HG03175 (cell line): ENCODE results near the gene ADAMTS16.

Experiments
- ATAC-seq: cut with Tn5 transposase; IDR thresholded peaks from one replicate; pipeline ENCODE4 v1.9.1; 2021; ENCODE audit warnings: mild to moderate bottlenecking, moderate library complexity; ENCODE audit not compliant: unreplicated experiment

The ADAMTS16 gene

DNA sequence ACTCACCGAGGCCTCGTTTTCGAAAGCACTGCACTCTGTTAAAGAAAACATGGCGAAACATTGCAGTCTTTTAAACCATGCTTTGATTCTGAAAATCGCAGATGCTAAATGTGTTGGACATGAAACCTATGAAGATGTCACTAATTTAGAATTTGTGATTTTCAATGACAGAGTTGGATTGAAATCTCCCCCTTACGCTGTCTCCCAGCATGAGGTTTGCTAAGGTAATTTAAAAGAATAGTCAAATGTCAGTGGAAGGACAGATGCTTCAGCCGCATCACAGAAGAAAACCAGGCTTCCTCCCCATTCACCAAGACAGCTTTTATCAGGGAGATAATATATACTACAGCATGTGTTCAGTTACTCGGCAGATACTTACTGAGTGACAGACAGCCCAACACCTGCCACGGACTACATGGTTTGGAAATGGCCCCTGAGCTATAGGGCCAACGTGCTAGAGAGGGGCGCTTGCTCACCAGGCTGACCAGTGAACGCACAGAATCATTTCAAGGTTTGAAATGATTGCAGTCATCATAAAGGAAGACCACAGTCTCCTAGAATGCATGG, 136.9 kb downstream of the ADAMTS16 start:
- no peak for ATAC-seq

DNA sequence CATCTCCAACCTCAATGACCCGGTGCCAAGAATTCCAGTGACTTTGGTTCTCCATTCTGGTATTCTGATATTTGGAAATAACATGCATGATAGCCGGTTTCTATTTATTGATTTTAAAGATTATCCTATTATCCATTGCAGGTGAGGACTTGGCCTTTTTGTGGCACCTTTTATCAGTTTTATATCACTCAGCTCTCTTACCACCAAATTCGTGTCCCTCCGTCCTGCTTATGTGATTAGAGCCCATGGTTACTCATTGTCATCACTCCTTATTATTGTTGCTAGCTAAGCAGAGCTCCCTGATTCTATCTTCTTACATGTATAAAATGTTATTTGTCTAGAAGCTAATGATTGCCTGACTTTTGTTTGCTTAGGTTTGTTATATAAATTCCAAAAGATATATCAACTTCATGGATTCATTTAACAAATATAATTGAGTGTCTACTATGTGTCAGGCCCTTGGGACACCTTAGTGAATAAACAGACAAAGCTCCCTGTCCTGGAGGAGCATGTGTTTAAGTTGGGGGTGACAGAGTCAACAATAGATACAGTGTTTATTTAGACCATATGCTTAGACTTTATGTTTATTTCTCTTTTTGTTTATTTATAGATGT, 138.2 kb downstream of the ADAMTS16 start:
- ATAC-seq = no peak

DNA sequence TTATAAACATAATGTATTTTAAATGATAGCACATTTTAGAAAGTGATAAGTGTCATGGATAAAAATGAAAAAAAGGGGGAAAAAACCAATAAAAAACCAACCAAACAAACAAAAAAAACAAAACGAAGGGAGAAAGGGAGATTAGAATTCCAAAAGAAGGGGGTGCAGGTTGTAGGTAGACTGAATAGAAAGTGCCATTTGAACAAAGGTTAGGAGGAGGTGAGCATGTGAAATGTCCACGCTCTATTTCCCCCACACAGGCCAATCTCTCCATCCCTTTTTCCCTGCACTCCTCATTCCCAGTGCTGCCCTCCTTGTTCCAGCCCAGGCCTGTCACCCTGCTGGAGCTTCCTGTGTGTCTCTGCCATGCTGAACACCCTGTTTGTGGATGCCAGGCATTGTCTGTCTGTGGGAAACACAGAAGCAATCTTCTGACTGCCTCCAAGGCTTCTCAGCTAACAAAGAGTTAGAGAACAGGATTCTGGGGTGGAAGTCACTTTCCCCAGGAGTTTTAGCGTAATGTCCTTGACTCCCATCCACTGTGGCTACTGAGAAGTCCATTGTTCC, 138.8 kb downstream of the ADAMTS16 start:
- no peak for ATAC-seq

DNA sequence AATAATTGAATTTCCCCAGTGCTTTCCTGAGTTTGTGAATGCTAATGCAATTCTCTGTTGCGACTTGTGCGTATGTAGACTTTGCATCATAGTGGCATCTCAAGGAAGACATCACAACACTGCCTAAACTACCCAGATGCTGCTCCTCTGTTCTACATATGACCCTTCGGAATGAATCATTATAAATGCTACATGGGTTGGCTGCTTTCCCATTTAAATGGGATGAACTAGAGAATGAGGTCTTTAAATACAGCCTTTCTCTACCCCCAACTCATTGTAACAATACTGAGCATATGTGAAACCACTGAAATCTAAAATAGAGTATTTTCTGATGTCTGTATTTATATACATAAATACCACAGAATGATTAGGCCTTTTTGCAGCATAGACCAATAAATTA, 145.8 kb downstream of the ADAMTS16 start:
- no peak for ATAC-seq

DNA sequence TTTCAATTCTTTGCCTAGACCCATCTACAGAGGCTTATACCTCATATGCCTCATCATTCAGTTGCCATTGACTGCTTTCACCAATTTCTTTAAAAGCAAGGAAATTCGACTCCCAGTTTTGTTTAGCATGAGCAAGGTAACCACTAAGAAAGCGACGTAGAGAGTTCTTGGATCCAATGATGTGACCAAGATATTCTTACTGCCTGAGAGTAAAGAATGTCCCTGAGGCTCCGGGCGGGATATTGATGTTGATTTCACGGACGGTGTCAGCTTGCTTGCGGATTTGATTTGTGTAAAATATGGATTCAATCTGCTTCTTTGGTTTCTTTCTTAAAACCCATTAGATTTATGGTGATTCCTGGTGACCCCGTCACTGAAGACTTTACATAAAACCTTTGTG, 147.3 kb downstream of the ADAMTS16 start:
- no peak for ATAC-seq

DNA sequence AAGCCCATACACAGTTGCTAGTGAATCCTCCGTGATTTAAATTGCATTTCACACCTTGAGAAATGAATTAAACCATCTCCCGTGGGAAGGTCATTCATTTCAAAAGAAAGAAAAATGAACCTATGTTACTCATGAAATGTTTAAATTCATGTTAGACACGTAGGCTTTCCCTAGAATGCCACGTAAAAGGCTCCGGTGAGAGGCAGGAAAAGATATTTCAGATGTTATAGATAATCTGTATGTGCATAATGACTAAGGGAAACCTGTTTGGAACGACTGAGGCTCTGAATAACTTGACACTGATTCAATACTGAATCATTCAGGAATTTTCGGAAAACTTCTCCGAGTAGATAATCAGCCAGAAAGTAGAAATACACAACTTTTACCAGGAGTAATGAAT, 148.1 kb downstream of the ADAMTS16 start:
- ATAC-seq = no peak

DNA sequence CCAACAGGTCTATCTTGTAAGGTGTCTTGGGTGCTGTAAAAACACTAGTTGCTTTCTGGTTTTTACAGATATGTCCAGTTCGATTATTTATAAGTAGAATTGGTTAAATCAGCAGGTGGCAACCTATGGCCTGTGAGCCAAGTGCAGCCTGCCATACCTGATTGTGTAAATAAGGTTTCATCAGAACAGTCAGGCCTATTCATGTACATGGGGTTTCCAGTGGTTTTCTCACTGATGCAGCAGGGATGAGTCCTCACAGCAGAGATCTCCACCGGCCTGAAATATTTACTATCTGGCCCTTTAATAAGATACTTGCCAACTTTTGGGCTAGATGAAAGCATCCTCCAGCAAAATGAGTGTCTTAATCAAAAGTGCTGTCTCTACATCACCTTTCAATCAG, 149.4 kb downstream of the ADAMTS16 start:
- no peak for ATAC-seq

DNA sequence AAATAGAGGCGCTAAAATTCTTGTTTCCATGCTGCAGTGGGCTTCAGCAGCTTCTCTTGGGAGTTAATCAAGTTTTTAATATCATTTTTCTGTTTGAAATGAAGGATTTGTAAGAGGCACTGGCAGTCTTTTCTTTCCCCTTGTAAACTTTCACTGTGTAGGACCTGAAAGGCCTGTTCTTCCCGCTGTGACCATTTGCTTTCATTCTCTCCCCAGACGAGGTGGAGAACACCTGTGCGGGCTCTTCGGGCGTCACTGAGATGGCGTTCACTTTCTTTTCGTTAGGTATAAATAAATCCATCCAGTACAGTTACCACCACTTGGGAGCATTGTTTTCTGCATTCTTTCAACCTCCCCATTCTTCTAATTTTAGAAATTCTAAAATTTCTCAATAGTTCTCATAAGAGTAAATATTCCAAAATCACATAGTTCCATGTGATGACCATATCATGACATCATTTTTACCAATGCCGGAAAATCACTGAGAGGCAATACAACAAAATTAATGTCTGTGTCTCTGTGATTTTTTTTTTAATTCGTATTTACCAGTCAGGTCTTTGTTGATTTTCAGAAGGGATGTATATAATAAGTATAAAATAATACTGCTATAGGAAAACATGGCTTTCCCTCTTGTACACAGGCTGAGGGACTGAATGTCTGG, 150.7 kb downstream of the ADAMTS16 start:
- ATAC-seq = no peak

DNA sequence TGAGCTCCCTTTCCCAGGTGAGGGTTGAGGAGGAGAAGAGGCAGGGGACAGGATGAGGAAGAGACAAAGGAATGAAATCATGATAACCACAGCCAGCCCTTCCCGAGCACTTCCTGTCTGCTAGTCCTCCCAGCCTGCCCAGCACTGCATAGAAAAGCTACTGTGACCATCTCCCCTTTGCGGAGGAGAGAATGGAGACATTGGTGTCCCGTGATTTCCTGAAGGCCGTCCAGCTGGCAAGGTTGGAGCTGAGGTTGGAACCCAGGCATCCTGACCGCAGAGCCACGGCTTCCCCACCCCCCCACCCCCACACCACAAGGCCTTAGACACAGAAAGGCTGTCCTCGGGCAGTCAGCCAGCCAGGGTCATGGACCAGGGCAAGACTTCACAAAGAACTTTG, 151.2 kb downstream of the ADAMTS16 start:
- no peak for ATAC-seq

DNA sequence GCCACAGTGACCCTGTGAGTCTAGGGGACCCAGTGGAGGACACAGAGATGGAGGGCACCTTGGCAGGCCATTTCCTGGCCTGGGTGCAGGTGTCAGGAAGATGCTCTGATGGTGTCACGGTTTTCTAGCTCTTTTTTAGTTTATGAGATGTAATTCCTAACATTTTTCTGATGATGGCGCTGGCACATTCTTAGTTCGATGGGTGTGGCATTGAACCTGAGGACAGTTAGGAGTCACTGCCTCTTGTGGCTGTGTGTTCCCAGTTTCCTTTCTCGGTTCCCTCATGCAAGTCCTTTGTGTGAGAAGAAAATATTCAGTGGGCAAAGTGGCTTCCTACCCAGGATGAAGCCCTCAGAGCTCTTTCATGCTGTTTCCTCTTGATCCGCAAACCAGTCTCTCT, 152.9 kb downstream of the ADAMTS16 start:
- ATAC-seq = no peak

DNA sequence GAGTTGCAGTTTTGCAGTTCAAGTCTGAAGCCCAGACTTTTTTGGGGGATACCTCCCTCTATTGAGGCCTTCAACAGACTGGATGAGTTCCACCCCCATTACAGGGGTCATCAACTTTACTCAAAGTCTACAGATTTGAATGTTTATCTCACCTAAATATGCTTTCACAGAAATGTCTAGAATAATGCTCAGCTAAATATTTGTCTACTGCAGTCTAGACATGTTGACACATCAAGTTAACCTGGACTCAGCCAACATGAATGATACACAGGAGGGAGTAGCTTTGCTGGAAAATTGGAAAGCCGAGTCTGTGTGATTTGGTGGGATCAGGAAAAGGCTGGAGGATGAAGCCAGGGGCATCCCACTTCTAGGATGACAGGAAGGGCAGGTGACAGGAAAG, 154.3 kb downstream of the ADAMTS16 start:
- ATAC-seq = no peak

DNA sequence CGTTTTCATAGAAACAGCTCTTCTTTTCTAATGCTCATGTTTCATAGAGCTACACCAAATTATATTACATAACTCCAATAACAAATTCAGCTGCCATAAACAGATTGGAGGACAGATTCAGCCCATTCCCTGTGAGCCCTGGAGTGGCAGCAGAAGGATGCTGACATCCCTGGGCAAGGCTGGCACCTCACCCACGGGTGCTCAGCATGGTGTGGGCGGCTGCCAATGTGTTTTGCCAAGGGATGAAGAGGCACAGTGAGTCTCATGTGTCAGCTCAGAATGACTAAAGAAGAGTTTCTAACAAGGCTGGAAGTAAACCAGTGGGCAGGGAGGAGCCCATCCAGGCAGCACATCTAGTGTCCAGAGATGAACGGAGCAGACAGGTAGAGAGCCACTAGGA, 155.2 kb downstream of the ADAMTS16 start:
- ATAC-seq = no peak

DNA sequence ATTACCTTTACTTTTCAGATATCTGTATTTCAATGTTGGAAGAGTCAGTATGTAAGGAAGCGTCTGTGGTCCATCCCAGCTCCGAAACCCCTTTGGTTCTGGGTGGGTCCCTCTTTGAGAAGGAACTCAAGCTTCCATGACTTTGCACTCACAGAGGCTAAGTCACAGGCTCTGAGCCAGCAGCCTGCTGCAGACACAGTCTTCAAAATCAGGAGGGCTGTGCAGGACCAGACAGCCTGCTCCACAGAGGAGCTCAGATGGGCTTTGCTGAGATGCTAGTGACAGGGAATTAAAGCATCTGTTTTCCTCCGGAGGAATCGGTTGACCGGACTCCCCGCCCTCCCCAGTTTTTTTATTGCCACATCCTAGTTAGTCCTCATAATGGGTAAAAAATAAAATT, 155.9 kb downstream of the ADAMTS16 start:
- ATAC-seq = no peak

DNA sequence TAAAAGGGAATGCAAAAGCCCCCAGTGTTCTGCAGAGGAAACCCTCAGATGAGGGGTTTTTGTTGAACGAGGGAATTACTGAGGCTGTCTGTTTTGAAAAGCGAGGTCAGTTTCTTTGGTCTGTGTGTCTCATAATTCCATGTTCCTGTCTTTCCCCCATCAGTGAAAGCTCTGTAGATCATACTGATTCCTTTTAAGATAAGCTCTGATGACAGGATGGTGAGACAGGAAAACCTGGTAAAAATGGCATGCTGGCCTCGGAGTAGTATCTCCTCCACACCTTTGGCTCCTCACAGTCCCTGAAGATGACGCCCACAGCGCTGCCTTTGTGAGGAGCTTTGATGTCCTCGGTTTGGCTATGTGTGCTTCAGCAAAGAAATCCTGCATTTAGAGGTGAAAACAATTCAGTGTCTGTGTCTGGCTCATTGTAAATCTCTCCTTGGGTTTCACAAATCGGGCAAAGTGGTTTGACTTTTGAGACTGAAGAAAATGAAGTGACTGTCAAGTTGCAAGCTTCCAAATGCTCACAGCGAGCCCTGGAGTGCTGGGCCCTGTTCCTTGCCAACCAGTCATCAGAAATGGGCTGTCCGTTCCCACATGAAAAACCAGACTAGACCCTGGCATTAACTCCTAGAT, 157.4 kb downstream of the ADAMTS16 start:
- no peak for ATAC-seq

DNA sequence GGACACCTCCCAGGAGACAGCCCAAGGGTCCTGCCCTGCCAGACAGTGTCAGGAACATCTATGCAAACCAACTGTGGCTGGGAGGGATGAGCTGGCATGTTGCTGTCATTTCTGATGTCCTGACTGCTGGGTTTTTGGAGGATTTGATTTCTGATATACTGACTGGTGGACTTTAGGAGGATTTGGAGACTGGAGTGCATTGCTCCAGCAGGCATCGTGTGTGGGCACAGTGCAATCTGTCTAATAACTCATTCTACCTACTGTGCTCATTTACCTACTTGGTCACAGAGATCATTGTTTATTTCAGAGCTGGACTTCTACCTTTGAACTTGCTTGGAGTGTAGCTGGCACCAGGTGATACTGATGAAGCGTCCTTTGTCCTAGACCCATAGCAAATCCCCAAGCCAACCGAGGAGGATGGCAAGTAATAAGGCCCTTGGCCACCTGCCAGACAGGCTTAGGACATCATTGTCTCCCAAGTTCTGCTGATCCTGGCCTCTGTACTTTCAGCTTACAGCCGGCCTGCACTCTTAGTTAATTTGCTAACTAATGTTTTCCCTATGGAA, 158.0 kb downstream of the ADAMTS16 start:
- ATAC-seq = no peak

DNA sequence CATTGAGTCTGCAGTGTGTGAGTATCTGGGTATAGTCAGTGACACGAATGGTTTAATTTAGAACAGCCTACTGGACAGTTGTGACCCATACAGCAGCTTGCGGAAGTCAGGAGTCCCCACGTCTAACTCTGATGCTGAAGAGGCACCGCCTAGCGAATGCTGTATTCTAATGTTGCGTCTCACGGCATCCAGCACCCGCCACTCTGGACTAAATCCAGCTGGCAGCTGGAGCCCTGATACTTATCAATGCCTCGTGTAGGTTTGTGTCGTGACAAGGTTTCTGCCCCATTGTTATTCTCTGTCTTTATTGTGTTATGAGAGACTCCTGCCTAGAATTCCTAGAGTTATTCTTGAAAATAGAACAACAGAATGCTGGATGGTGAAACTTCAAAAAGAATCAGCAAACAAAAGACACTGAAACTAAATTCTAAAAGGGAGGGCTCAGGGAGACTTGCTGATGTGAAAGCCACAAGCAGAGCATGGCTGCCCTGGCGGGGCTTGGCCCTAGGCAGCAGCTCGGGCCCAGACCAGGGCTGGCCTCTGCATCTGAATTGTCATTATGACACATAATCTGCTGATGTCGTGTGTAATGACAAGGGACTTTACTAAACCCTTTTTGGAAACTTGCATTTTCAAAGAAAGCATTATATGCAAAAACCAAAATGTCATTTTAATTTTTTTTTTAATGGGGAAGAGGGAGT, 158.9 kb downstream of the ADAMTS16 start:
- no peak for ATAC-seq

DNA sequence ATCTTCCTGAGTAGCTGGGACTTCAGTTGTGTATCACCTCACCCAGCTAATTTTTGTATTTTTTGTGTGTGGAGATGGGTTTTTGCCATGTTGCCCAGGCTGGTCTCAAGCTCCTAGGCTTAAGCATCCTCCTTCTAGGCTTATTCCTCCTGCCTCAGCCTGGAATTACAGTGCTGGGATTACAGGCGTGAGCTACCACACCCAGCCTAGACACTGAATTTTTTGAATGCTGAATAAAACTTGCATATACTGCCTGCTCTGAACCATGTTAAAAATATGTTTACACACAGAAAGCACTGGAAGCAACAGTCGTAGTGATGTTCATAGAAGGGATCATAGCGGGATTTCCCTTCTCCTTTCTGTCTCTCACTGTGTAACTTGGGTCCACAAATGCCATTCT, 161.0 kb downstream of the ADAMTS16 start:
- ATAC-seq = no peak

DNA sequence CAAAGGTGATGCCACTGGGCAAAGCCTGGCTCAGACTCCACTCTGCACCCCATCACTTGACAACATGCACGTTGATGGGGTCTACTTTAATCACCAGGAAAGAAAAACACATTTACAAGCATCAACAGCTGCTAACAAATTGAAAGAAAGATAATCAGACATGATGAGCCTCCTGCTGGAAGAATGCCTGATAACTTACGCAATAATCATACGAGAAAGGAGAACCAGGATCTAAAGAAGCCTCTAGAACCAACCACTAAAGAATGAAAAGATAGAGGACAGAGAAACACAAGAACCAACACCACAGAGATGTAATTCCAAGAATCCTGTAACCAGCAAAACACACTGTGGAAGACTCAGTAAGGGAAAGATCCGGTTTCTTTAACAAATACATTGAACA, 162.1 kb downstream of the ADAMTS16 start:
- ATAC-seq = no peak

DNA sequence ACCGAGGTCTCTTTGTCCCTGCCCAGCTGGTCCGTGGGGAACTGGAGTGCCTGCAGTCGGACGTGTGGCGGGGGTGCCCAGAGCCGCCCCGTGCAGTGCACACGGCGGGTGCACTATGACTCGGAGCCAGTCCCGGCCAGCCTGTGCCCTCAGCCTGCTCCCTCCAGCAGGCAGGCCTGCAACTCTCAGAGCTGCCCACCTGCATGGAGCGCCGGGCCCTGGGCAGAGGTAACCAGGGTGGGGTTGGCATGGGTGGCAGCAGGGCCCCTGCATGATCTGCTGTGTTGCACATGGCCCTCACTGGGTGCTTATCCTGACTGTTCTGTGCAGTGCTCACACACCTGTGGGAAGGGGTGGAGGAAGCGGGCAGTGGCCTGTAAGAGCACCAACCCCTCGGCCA, 163.1 kb downstream of the ADAMTS16 start:
- no peak for ATAC-seq

DNA sequence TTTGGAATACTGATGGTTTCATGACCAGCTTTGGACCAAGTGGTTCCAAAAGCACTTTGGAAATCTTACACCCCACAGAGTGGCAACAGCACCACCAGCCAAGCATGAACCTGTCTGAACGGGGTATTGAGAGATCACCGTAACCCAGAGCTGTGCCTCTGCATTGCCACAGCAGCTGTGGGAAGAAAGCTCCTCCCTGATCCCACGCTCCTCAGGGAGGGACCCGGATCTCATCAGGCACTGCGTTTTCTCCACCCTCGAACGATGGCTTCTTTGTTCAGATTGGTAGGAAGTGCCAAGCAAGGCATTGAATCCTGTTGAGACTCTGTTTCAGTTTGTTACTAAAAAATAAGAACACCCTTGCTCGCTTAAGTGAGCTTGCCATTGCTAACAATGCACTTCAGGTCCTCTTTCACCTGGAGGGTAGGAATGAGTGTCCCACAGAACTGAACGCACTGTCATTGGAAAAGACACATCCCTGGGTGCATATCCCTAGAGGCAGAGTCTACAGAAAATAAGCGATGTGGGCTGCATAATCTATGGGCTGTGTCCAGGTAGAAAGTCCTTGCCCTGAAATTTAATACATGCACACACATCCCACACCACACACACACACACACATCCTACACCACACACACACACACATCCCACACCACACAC, 164.4 kb downstream of the ADAMTS16 start:
- no peak for ATAC-seq
